ENCODE measurements around the gene HSD17B2.

The HSD17B2 gene

DNA sequence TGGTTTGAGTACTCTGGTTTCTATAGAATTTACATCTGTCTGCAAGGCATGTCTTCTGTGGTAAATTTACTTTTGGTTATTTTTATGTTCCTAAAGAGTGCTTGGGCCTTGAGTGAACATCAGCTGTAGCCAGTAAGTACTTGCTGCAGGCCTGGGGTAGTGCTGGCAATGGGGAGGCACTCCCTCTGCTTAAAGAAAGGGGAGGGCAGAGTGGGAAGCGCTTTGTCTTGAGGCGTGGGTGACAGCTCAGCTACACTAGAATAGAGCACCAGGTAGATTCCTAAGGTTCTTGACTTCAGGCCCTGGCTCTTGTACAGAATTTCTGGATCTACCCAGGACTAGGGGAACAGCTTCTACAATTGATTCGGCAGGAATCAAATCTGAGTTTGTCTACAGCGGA lies 84.4 kb downstream of the HSD17B2 start:
- no peak for DNase-seq (ENCODE audit: low read depth in 2 of 2)
- TF ChIP-seq, protein P1, sequence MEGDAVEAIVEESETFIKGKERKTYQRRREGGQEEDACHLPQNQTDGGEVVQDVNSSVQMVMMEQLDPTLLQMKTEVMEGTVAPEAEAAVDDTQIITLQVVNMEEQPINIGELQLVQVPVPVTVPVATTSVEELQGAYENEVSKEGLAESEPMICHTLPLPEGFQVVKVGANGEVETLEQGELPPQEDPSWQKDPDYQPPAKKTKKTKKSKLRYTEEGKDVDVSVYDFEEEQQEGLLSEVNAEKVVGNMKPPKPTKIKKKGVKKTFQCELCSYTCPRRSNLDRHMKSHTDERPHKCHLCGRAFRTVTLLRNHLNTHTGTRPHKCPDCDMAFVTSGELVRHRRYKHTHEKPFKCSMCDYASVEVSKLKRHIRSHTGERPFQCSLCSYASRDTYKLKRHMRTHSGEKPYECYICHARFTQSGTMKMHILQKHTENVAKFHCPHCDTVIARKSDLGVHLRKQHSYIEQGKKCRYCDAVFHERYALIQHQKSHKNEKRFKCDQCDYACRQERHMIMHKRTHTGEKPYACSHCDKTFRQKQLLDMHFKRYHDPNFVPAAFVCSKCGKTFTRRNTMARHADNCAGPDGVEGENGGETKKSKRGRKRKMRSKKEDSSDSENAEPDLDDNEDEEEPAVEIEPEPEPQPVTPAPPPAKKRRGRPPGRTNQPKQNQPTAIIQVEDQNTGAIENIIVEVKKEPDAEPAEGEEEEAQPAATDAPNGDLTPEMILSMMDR (IDR thresholded peaks at IDR 0.05; ENCODE audit: low read depth, low read length): no peak
- no peak overlapping the region for H3K4me3 ChIP-seq (replicated peaks in 1 of 2; ENCODE audit: low read depth in 2 of 2, low read length in 2 of 2)

DNA sequence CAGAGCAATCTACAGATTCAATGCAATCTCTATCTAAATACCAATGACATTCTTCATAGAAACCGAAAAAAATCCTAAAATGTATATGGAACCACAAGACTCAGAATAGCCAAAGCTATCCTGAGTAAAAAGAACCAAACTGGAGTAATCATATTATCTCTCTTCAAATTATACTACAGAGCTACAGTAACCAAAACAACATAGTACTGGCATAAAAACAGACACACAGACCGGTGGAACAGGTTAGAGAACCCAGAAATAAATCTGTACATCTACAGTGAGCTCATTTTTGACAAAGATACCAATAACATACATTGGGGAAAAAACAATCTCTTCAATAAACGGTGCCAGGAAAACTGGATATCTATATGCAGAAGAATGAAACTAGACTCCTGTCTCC lies 89.6 kb downstream of the HSD17B2 start:
- no peak for DNase-seq (ENCODE audit: low read depth in 2 of 2)
- TF ChIP-seq, protein P1 (IDR thresholded peaks at IDR 0.05; ENCODE audit: low read depth, low read length): no peak

DNA sequence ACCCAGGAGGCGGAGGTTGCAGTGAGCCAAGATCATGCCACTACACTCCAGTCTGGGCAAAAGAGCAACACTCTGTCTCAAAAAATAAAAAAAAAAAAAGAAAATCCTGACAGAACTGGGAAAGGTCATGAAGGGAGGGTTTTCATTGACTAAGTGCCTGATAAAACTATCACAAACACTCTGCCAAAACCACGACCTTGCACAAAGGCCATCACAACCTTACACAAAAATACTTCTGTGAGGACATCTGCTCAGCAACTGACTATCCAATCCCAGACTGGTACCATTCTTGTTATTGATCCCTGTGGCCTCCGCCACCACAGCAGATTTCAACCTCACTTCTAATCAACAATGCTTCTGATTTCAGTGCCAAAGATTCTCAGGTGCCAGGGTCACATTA lies 94.8 kb downstream of the HSD17B2 start:
- no peak for DNase-seq (ENCODE audit: low read depth in 2 of 2)
- TF ChIP-seq, protein P1 (IDR thresholded peaks at IDR 0.05; ENCODE audit: low read depth, low read length): no peak

More for the DNA sequence above, 89.6 kb downstream of the HSD17B2 start:
- no peak overlapping the region for H3K4me3 ChIP-seq (replicated peaks in 1 of 2; ENCODE audit: low read depth in 2 of 2, low read length in 2 of 2)

DNA sequence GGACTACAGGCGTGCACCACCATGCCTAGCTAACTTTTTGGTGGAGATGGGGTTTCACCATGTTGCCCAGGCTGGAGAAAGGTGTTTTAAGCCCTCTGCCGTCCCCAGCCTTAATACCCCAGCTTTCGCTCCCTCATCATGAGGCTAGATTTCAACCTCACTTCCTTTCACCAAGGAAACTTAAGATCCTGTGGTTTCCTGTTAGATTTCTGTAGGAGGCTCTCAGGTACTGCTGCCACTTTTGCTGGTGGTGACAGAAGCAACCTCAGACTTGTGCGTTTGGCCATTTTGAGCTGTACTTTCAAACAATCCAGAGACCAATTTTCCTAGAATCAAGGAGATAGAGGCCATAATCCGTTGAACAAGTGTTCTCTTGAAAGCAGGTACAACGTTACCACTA lies 98.7 kb downstream of the HSD17B2 start:
- DNase-seq (ENCODE audit: low read depth in 2 of 2): no peak
- TF ChIP-seq, protein P1 (IDR thresholded peaks at IDR 0.05; ENCODE audit: low read depth, low read length): no peak
- no peak overlapping the region for H3K4me3 ChIP-seq (replicated peaks in 1 of 2; ENCODE audit: low read depth in 2 of 2, low read length in 2 of 2)

More for the DNA sequence above, 94.8 kb downstream of the HSD17B2 start:
- no peak overlapping the region for H3K4me3 ChIP-seq (replicated peaks in 1 of 2; ENCODE audit: low read depth in 2 of 2, low read length in 2 of 2)

DNA sequence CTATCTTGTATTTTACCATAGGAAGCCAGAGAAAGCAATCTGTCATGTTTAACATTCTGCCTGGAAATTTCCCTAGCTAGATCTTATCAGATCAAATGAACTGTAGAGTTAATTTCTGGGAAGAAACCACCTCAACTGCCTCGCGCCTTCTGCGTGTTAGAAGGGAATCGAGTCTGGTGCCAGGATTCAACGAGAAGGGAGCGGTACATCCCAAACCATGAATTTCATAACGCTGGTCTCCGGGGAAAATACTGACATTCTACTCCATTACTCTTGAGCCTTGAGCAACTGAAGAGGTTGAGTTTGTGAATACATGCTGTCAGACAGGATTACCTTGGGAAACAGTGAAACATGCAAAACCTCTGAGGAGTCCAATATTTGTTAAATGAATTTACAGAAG lies 99.8 kb downstream of the HSD17B2 start:
- TF ChIP-seq, protein P1 (IDR thresholded peaks at IDR 0.05; ENCODE audit: low read depth, low read length): no peak
- H3K4me3 ChIP-seq (replicated peaks in 1 of 2; ENCODE audit: low read depth in 2 of 2, low read length in 2 of 2): no peak overlapping the region

DNA sequence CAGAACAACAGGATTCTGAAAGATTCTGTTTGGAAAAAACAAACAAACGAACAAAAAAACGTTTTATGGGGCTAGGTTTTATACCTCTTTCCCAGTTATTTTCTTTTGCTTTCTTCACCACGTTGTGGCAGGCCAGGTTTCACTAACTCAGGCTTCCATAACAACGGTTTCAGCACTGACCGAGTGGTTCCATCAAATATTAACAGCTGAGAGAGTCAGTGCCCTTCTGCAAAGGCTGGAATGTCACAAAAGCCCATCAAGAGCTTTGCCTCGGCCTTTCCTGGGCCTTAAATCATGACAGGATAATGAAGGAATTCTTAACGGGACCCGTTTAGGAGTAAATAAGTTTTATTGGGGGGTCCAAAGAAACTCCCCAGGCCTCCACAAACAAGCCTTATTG lies 100.8 kb downstream of the HSD17B2 start:
- TF ChIP-seq, protein P1 (IDR thresholded peaks at IDR 0.05; ENCODE audit: low read depth, low read length): no peak
- H3K4me3 ChIP-seq (replicated peaks in 1 of 2; ENCODE audit: low read depth in 2 of 2, low read length in 2 of 2): no peak overlapping the region
- no peak for DNase-seq (ENCODE audit: low read depth in 2 of 2)

More for the DNA sequence above, 99.8 kb downstream of the HSD17B2 start:
- DNase-seq (ENCODE audit: low read depth in 2 of 2): no peak

All from cardiac fibroblast (primary cell).